ENCODE results near the gene TRAPPC2L.
"Not testable (repeated sequence)": the region's sequence is repeated elsewhere in the genome, so short reads cannot be mapped to it uniquely, and the experiment has no call there.

The TRAPPC2L gene

DNA sequence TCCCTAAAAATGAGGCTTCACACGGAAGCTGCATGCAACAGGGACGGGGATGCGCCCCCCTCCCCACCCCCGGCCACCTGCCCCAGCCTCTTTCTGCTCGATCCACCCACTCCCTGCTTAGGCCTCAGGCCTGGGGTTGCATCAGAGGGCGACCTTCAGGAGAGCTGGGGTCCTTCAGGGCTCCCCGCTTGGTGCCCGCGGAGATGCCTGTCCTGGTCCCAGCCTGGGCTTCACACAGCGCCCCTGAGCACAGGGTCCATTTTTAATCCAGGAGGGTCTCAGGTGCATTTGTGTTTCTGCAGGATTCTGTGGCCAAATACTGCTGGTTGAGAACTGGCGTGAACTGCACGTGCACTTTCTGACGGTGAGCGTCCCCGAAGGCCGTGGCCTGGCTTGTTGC is 37.8 kb upstream of the TRAPPC2L start:
- DNase-seq = no peak

DNA sequence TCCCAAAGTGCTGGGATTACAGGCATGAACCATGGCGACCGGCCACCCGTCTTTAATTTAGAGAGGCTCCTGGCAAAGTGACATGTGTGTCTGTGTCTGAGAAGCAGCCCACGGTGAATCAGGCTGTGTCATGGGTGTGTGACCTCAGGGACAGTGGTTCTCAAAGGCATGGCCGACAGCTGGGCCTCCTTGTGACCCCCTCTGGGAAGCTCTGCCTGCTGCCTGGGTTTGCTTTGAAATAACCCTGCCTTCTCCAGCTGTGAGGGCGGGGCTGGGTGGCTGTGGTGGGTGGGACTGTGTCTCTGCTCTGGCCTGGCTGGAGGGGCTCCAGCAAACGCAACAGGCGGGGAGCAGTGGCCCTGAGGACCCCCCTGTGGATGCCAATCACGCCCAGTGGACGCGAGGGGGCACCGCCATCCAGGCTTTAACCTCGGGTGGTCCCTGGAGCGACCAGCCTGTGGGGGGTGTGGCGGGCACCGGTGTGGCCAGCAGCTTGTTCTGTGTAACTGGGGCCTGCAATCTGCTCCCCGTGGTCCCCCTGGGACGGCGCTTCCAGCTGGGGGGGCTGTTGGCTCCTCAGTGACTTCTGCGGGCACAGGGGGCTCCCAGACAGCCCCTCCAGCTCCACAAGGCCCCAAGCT is 36.4 kb upstream of the TRAPPC2L start:
- DNase-seq = no peak

DNA sequence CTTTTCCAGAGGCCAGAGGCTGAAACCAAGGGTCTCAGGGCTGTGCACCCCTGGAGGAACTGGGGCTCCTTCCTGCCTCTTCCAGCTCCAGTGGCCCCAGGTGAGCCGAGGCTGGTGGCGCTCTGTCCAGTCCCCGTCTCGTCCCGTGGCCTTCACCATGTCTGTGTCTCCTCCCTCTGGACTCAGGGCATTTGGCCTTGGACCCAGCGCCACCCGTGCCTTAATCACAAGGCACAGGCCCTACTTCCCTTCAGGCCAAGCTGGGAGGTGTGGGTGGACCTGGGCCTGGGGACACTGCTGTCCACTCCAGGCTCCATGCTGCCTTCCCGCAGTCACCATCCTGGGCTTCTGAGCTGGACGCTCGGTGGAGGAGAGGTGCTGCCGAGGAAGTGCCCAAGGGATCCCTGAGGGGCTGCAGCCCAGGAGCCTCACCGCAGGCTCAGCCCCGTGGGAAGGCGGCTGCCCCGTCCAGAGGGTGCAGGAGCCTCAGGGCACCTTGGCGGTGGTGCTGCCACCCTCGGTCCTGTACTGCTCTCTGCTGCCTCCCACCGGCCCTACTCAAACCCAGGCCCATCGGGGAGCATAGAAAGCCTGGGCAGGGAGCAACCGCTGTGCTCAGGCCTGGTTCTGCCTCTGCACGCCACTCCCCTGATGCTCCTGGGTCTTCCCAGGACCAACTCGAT is 35.6 kb upstream of the TRAPPC2L start:
- no peak for DNase-seq

DNA sequence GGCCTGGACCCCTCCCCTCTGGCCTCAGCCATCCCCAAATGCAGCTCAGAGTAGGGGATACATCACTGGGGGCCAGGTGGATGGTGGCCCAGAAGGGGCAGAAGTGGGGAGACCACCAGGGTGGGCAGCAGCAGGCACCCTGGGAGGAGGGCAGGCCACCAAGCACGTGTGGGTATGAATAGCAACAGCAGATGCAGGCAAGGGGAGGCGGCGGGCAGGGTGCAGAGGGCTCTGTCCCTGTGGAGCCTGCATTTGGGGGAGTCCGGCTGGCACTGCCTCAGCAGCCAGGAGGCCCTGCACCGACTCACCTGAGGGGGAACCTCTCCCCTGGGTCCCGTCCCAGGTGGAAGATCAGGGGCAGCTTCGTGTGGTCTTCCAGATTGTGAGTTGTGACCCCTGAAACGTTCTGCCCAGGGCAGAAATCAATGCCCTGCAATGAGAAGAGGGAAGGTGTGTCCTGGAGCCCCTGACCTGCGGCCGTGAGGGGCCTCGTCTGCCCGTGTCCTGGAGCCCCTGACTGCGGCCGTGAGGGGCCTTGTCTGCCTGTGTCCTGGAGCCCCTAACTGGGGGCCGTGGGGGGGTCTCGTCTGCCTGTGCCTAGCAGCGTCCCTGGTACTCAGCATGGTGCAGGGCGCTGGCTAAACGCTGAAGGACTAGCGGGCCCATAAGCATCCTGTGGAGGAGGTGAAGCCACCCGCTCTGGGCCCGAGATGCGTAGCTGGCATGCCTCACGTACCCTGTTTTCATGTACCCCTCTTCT is 34.5 kb upstream of the TRAPPC2L start:
- no peak for DNase-seq

DNA sequence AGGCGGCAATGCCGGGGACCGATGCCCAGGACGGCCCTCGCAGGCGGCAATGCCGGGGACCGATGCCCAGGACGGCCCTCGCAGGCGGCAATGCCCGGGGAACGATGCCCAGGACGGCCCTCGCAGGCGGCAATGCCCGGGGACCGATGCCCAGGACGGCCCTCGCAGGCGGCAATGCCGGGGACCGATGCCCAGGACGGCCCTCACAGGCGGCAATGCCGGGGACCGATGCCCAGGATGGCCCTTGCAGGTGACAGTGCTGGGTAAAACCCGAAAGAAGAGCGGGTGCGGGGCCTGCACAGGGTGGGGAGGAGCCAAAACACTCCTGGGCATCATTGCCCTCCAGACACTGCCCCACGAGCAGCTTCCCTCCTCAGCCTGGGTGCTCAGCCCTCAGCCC is 33.3 kb upstream of the TRAPPC2L start:
- not testable (repeated sequence) for DNase-seq

DNA sequence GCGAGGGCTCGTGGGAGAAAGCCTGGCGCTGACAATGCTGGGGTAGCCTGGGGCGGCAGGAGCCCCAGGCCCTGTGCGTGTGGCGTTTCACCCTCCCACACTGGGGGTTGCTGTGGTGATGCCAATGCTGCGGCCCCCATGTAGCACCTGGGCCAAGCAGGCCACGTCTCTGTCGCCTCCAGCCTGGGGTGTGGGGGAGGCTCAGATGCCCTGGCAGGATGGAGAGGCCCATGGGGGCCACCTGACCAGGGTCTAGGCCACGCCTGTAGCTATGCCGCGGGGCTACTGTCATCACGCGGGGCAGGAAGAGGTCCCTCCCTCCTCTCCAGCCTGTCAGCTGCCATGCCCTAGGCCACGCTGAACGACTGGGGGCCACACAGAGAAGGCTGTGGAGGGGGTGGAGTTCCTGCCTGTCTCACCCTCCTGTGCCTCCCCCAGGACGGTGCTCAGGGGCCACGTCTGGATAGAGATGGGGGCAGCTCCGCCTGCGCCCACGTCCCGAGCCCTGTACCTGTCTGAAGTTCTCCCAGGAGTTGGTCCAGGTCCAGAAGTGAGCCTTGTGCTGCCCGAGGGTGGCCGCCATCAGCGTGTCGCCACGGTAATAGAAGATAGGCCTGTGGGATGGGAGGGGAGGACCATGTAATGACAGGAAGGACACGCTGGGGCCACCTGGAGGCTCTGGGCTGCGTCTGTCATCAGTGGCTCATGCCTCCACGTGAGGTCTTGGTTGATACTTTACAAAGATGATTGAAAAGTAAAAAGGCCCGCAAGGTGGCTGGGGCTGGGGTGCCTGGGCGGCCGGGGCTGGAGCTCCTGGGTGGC is 32.5 kb upstream of the TRAPPC2L start:
- no peak for DNase-seq

DNA sequence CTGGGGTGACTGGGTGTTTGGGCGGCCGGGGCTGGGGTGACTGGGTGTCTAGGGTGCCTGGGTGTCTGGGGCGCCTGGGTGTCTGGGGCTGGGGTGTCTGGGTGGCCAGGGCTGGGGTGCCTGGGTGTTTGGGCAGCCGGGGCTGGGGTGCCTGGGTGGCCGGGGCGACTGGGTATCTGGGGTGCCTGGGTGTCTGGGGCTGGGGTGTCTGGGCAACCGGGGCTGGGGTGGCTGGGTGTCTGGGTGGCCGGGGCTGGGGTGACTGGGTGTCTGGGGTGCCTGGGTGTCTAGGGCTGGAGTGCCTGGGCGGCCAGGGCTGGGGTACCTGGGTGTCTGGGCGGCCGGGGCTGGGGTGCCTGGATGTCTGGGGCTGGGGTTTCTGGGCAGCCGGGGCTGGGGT is 31.8 kb upstream of the TRAPPC2L start:
- no peak for DNase-seq

DNA sequence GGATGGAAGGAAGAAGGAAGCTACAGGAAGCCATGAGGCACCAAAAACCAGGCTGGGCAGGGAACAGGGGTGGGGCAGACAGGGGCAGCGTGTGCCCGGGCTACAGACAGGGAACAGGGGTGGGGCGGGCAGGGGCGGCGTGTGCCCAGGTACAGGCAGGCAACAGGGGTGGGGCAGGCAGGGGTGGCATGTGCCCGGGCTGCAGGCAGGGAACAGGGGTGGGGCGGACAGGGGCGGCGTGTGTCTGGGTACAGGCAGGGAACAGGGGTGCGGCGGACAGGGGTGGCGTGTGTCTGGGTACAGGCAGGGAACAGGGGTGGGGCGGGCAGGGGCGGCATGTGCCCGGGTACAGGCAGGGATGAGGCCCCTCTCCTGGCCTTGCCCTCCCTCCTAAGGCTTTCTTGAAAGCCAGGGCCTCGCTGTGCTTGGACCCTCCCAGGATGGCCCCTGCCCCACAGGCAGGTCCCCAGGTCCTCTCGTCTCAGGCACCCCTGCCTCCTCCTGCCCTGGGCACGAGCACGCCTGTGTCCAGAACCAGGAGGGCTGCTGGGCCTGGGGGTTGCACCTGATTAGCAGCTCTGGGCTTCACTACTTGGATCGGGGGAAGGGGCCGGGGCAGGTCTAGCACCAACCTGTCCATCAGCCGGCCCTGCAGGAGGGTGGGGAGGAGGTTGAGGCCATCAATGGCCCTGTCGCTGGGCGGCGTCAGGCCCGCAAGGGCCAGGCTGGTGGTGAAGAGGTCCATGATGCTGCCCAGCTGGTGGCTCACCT is 30.7 kb upstream of the TRAPPC2L start:
- DNase-seq = no peak

DNA sequence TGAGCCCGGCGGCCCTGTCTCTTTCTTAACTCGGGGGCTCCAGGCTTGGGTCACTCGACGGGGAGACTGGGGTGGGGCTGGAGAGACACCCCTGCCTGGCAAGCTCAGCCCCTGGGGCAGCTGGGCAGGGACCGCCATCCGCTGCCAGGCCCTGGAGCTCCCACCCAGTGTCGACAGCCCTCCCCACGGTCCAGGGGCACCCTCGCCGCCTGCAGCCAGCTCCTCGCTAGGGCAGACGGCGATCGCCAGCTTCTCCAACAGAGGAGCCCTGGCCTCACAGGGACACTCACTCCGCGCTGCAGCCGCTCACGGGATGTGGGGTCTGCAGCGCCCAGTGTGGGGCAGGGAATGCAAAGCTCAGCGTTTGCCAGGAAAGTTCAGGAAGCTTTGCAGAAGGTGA is 29.2 kb upstream of the TRAPPC2L start:
- DNase-seq = no peak

DNA sequence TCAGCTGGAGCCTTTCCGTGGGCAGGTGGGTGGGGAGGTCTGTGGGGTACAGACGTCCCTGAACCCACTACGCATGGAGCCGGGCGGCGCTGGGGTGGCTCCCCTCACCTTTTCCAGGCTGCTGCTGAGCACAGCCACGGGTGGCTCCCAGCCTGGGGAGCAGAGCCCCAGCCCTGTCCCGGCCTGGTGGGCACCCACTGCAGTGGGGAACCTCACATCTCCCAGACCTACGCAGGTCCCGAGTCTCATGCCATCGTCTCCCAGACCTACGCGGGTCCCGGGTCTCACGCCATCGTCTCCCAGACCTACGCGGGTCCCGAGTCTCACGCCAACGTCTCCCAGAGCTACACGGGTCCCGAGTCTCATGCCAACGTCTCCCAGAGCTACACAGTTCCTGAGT is 28.2 kb upstream of the TRAPPC2L start:
- no peak for DNase-seq

DNA sequence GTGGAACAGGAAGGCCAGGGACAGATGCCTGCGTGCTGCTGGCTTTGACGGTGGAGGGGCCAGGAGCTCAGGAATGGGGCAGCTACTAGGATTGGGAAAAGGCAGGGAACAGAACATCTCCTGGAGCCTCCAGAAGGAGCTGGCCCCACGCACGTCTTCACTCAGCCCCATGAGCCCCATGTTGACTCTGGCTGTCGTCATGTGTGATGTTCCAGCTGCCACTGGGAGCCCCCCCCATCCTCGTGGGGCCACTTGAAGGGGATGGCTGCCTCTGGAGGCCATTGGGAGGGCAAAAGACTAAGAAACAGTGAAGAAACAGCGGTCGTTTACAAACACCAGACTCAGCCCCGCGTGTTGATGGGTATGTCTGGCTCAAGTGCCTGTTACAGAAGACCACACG is 26.7 kb upstream of the TRAPPC2L start:
- no peak for DNase-seq

DNA sequence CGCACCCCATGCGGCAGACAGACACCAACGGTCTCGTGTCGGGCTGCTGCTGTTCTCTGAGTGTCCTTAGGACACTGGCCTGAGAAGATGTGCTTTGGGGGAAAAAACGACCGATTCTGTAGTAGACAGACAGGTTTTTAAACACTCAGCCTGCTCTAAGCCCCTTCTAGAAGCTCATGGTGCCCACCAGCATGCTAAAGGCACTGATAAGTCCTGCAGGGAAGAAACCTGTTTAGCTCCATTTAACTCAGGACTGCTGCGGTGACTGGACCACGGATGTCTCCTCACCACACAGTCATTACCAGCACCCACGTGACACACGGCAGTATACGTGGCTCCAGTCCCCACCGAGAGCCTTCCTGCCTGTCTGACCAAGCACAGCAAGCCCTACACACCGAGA is 26.1 kb upstream of the TRAPPC2L start:
- DNase-seq = no peak

DNA sequence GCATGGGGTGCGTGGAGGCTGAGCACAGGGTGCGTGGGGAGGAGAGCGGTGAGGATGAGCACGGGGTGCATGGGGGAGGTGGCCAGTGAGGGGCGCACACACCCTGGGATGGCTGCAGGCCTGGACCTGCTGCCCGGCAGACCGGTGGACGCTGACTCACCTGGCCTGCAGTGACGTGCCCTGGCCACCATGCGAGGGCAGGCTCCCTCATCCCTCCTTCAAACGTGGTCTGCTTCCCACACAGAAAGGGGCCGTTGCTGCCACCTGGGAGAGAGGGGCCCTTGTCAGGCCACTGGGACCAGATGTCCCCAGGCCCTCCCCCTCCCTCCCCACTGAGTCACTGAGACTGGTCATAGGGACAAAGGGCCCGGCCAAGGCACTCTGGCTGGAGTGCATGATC is 25.1 kb upstream of the TRAPPC2L start:
- no peak for DNase-seq

DNA sequence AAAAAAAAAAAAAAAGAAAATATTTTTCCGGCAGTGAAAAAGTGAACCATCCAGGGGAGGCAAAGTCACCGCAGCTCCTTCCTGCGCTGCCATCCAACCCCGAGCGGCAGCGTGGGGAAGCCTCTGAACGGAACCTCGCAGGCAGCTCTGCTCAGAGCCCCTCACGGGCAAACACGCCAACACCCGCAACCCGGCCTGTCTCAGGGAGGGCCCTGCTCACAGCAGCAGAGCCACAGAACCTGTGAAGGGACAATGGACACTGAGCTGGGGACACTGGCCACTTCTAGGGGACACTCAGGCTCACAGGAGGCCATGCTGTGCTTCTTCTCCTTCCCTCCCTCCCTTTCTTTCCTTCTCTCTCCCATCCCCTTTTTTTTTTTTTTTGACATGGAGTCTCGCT is 23.8 kb upstream of the TRAPPC2L start:
- DNase-seq = no peak

DNA sequence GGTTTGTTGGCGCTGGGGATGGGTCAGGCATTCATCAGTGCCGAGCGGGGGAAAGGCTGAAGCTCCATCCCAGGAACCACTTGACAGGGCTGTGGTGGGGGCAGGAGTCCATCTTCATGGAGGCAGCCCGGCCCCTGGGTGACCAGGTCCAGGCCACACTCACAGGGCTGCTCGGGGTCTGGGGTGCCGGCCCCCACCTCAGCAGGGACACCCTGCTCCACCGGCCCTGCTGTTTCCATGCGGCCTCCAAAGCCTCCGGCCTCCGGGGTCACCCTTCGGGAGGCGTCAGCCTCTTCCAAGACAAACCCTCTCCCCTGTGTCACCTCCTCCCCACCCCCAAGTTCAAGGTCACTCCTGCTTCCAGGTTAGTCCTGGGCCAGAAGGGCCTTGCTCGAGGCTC is 22.3 kb upstream of the TRAPPC2L start:
- DNase-seq = no peak

DNA sequence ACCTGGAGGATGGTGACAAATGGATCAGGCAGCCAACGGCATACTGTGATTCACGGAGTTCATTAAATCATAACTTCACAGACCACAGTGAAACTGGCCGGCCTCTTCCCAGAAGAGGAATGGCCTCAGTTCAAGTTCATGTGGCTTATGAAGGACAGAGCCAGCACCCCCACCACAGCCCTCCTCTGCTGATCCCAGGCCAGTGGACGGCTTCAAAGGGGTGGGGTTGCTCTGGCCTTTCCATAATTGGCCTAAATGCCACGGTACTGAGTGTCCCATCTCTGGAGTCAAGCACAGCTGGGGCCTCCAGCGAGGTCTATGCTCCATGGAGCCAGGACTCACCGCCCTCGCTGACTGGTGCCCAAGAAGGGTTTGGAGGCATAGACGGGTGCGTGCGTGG is 21.5 kb upstream of the TRAPPC2L start:
- no peak for DNase-seq

DNA sequence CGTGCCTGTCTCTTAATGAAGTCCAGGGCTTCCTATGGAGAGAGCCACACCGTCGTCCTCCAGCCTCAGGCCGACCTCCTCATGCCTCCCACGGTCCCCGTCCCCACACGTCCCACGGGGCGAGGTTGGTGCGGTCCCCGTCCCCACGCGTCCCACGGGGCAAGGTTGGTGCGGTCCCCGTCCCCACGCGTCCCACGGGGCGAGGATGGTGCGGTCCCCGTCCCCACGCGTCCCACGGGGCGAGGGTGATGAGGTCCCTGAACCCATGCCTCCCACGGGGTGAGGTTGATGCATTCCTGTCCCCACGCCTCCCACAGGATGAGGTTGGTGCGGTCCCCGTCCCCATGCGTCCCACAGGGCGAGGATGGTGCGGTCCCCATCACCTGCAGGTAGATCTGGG is 21.1 kb upstream of the TRAPPC2L start:
- DNase-seq = no peak

DNA sequence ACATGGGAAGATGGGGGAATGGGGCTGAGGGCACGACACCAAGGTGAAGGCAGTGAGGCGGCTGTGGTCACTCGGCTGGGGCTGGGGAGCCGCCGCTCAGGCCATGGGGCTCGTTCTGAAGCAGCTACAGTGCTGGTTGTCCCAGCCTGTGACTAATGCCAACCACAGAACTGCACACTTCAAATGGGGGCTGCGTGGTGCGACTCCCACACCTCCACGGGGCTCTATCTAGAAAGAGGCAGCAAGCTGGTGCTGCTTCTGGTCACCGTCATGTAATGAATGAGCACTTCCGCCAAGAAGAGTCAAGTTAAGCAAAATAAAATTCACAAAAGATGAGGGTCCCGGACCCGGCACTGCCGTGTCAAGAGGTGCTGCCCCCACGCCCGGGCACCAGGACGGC is 20.1 kb upstream of the TRAPPC2L start:
- DNase-seq = no peak

DNA sequence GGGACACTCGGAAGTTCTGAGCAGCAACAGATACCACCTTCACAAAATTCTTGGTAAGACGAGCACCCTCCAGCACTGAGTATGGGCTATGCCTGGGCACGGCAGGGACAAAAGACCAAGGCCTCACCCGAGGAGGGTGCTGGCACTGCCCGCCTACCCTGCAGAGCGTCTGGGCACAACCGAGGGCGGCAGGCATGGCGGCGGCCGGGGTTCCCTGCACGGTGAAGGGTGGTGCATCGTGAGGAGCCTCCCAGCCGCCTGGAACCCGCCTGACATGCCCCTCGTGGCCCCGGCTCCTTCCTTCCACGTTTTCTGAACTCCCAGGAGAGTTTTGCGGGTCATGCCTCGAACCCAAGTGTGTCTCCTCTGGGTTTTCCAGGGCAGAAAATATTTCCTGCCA is 19.1 kb upstream of the TRAPPC2L start:
- no peak for DNase-seq

DNA sequence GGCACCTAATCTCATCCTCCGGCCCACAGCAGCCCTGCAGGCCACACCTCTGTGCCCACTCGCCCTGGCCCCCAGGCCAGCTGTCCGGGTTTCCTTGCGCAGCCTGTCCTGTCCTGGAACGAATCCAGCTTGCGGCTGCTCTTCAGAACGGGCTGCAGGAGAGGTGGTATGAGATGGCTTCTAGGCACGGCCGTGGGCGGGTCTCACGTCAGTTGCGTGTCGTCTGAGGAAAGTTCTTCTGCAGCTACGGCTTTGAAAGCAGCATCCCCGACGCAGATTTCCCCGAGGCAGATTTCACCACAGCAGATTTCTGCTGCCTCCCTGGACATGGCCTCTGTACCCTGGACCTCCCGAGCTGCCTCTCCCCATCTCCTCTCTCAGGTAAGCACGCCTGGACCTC is 18.4 kb upstream of the TRAPPC2L start:
- no peak for DNase-seq

DNA sequence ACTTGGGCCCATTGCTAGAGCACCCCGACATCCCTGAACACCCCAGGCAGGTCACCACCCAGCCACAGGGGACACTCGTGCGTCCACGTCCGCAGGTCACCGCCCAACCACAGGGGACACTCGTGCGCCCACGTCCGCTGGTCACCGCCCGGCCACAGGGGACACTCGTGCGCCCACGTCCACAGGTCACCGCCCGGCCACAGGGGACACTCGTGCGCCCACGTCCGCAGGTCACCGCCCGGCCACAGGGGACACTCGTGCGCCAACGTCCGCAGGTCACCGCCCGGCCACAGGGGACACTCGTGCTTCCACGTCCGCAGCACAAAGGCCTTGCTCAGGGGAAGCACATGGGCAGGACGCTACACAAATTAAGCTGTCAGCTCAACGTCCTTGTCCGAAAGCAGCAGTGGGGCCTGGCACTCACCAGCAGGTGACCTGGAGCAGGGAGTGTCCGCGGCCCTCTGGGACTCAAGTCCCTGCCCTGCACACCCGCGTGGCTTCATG is 17.8 kb upstream of the TRAPPC2L start:
- no peak for DNase-seq

Measured in NCI-H146 (cell line).